Measurements from ENCODE around the gene SCAI.

GRCh38 chr9:125008599-125008998 lies 134.7 kb downstream of the SCAI start:
- TF ChIP-seq POLR2A (IDR thresholded peaks at IDR 0.05) (no peak), CTCF (IDR thresholded peaks at IDR 0.05) (no peak)

All from thyroid gland (tissue), 4 donors.